NCI-H2107 treated with DMSO at 0.1 percent for 48 hours (cell line): Measurements from ENCODE around the gene DRD4.
A peak's percentile ranks its signal among the peaks of the same experiment; 100 is the strongest.
"Not testable (repeated sequence)": the region's sequence is repeated elsewhere in the genome, so short reads cannot be mapped to it uniquely, and the experiment has no call there.

ENCODE experiments used
- DNase-seq: peaks from one replicate; lab custom pipeline; 2025; ENCODE audit not compliant: unreplicated experiment; lab: John Stamatoyannopoulos, UW

DRD4 gene

DNA sequence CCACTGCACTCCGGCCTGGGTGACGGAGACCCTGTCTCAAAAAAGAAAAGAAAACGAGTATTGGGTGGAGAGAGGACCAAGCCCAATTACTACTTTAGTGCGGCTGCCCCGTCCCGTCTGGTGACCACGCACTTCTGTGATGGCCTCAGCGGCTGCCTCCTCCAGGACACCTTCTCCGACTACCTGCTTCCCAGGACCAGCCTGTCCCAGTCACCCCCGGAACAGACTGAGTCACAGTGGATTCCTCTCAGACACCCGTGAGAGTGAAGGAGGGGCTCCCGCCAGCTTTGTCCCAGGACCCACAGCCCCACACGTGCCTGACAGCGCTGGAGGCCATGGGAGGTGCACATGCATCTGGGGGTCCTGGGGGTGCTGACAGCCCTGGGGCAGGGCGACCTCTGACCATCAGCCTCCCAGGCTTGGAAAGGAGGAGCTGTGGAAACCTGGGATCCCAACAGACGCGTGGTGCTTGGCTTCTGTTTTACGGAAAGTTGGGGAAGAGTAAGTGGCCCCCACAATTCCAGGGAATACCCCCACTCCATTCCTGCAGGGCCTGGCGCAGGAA, 4.8 kb downstream of the DRD4 start:
- no peak for DNase-seq

DNA sequence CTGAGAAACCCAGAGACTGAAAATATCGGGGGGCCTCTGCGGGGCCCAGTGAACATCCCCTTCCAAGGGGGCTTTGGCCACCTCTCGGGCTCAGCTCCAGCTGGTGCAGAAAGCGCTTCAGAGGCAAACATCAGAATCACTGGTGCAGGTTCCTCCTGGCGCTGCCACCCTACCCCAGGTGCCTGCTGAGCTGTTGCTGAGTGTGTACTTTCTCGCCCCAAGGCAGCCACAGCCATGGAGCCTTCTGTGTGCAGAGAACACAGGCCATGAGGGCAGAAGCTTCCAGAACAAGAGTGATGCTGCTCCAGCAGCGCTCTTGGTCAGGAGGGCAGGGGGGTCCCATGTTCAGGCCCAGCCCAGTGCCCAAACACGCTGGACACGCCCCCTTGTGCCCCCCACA, 6.3 kb downstream of the DRD4 start:
- DNase-seq: no peak

GRCh38 chr11:643849-644738, 7.0 kb downstream of the DRD4 start:
- no peak for DNase-seq

DNA sequence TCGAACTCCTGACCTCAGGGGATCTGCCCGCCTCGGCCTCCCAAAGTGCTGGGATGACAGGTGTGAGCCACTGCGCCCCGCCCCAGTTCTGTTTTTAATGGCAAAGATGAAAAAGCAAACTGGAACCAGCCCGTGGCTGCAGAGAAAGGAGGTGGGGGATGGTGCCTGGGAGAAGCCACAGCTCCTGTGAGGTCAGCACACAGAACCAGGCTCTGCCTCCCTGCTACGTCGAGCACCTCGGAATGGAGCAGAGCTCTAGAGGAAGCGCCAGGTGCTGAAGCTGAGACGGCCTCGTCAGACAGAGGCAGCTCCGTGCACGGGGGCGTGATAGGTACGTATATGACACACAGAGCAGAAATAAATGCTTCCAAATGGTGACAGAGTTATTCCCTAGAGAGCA, 8.5 kb downstream of the DRD4 start:
- peak; percentile 78 for DNase-seq

GRCh38 chr11:646214-646613, 9.1 kb downstream of the DRD4 start:
- DNase-seq: no peak

DNA sequence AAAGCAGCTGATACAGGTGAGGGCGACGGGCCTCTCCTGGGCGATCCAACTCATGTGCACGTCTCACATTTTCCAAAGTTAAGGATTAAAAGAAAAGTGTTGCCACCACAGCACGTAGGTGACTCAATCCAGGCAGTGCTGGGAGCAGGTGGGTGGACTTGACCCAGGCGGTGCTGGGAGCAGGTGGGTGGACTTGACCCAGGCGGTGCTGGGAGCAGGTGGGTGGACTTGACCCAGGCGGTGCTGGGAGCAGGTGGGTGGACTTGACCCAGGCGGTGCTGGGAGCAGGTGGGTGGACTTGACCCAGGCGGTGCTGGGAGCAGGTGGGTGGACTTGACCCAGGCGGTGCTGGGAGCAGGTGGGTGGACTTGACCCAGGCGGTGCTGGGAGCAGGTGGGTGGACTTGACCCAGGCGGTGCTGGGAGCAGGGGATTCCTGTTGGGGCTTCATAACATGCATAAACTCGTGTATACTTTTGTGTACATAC, 10.6 kb downstream of the DRD4 start:
- DNase-seq: not testable (repeated sequence)

- DNase-seq: no peak
Observed at GRCh38 chr11:650482-650881, 13.4 kb downstream of the DRD4 start.

DNA sequence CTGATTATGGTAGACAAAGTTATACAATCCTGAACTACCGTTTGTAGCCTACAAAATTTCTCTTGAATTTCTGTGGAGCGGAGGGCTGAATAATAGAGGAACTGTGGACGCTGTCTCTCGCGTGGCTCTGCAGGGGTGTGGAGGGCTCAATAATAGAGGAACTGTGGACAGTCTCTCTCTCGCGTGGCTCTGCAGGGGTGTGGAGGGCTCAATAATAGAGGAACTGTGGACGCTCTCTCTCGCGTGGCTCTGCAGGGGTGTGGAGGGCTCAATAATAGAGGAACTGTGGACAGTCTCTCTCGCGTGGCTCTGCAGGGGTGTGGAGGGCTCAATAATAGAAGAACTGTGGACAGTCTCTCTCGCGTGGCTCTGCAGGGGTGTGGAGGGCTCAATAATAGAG, 16.1 kb downstream of the DRD4 start:
- DNase-seq: not testable (repeated sequence)

DNA sequence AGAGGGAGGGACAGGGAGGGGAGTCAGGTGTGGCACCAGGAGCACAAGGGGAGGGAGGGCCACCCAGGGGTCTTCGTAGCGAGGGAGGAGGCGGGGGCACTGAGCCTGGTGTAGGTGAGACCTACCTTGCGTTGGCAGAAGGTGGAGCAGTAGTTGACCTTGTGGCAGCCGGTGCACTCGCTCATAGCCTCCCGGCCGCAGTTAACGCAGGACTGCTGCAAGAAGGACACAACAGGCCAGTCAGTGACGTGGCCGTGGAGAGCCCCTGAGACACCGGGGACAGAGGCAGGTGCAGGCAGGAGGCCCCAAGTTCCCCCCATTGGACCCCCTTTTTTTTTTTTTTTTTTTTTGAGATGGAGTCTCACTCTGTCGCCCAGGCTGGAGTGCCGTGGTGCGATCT, 16.8 kb downstream of the DRD4 start:
- DNase-seq: no peak

GRCh38 chr11:654444-654843, 17.4 kb downstream of the DRD4 start:
- DNase-seq: not testable (repeated sequence)

DNA sequence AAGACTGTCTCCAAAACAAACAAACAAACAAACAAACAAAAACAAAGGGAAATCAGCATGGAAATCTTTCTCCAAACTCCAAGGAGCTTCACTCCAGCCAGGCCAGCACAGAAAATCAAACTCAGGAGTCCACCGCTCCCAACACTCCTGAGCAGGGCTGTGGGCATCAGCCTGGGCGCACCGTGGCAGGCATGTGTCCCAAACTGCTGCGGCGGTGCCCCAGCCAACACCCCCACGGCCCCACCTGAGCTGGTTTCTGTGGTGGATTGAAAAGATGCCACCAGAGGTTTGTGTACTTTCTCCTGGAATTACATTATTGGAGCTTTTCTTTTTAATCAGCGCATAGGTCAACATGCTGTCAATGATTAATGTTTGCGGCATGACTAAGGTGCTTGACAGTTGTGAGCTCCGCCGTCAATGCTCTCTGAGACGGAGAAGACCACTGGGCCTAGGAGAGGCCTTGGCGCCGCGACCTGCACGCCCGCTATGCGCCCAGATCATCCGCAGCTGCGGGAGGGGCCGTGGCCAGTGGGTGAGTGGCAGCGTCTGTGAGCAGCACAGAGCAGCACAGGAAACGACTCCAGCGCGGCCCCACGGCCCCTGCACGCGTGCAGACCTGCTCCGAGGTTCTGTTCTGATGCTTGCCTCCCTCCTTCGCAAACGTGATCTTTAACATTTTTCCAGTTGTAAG, 18.1 kb downstream of the DRD4 start:
- no peak for DNase-seq

- no peak for DNase-seq
Observed at GRCh38 chr11:656426-656825, 19.4 kb downstream of the DRD4 start.

- no peak for DNase-seq
Observed at GRCh38 chr11:656866-657265, 19.8 kb downstream of the DRD4 start.

GRCh38 chr11:657691-658126, 20.6 kb downstream of the DRD4 start:
- no peak for DNase-seq

GRCh38 chr11:659532-660085, 22.5 kb downstream of the DRD4 start:
- DNase-seq: no peak

- DNase-seq: no peak
Observed at GRCh38 chr11:660281-660680, 23.2 kb downstream of the DRD4 start.

GRCh38 chr11:660681-661444, 23.8 kb downstream of the DRD4 start:
- DNase-seq: no peak

DNA sequence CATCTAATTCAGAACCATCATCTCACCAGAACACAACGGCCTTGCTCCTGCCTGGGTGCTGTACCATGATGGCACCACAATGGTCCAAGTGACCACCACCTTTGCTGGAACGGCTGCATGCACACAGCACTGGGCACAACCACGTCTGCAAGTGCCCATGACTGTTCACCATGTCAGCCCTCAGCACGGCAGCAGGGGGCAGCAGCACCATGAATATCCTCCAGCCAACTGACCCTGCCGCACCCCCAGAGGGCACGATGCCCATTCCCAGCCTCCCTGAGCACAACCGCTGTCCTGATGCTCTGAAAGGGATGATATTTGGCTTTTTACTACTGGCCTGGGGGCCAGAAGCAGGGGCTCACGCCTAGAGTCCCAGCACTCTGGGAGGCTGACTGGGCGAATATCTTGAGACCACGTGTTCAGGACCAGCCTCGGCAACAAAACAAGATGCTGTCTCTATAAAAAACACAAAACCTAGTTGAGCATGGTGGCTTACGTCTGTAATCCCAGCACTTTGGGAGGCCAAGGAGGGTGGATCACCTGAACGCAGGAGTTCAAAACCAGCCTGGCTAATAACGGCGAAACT, 25.7 kb downstream of the DRD4 start:
- no peak for DNase-seq

GRCh38 chr11:665062-665703, 28.1 kb downstream of the DRD4 start:
- DNase-seq: no peak

- DNase-seq: no peak
Observed at GRCh38 chr11:665704-666281, 28.7 kb downstream of the DRD4 start.
